GM18870 (cell line): Measurements from ENCODE around the gene CDH24.
"Not testable (repeated sequence)": the region's sequence is repeated elsewhere in the genome, so short reads cannot be mapped to it uniquely, and the experiment has no call there.

Experiments
- ATAC-seq: cut with Tn5 transposase; IDR thresholded peaks from one replicate; pipeline ENCODE4 v1.9.1; 2021; ENCODE audit warnings: moderate library complexity; ENCODE audit not compliant: unreplicated experiment

The CDH24 gene

GRCh38 chr14:23021889-23022442 is 35.4 kb downstream of the CDH24 start:
- ATAC-seq: no peak

- no peak for ATAC-seq
Observed at GRCh38 chr14:23021434-23021833, 35.9 kb downstream of the CDH24 start.

GRCh38 chr14:23020143-23021128 is 36.9 kb downstream of the CDH24 start:
- no peak for ATAC-seq

GRCh38 chr14:23018107-23018506 is 39.2 kb downstream of the CDH24 start:
- ATAC-seq: no peak

GRCh38 chr14:23017091-23017490 is 40.2 kb downstream of the CDH24 start:
- no peak for ATAC-seq

- ATAC-seq: no peak
Observed at GRCh38 chr14:23015618-23016017, 41.7 kb downstream of the CDH24 start.

GRCh38 chr14:23013749-23014054 is 43.6 kb downstream of the CDH24 start:
- not testable (repeated sequence) for ATAC-seq

- ATAC-seq: no peak
Observed at GRCh38 chr14:23013054-23013748, 44.1 kb downstream of the CDH24 start.

- no peak for ATAC-seq
Observed at GRCh38 chr14:23009939-23010726, 47.2 kb downstream of the CDH24 start, which contains the start of gene C14orf93. TSS of gene C14orf93 (minus strand) at chr14:23010143. CDS start at chr14:22999023, 11,120 bp downstream.

- no peak for ATAC-seq
Observed at GRCh38 chr14:23009483-23009938, 47.8 kb downstream of the CDH24 start.

GRCh38 chr14:23008831-23009230 is 48.5 kb downstream of the CDH24 start:
- no peak for ATAC-seq

GRCh38 chr14:23006544-23007419 is 50.5 kb downstream of the CDH24 start:
- ATAC-seq: peak; percentile 94

- no peak for ATAC-seq
Observed at GRCh38 chr14:23006188-23006534, 51.2 kb downstream of the CDH24 start.

- no peak for ATAC-seq
Observed at GRCh38 chr14:23005451-23006187, 51.7 kb downstream of the CDH24 start.

GRCh38 chr14:23004274-23004673 is 53.0 kb downstream of the CDH24 start:
- ATAC-seq: not testable (repeated sequence)

GRCh38 chr14:23002592-23002991 is 54.7 kb downstream of the CDH24 start:
- no peak for ATAC-seq

- ATAC-seq: no peak
Observed at GRCh38 chr14:23000860-23001259, 56.5 kb downstream of the CDH24 start.

GRCh38 chr14:22998329-22999012 is 58.8 kb downstream of the CDH24 start:
- ATAC-seq: no peak
